GM19238 (cell line): ENCODE results near the gene CDH13.

Source experiments
- DNase-seq: peaks from one replicate; pipeline ENCODE4 v3.0.0; 2011; ENCODE audit warnings: low spot score; ENCODE audit not compliant: insufficient read length

Gene CDH13

DNA sequence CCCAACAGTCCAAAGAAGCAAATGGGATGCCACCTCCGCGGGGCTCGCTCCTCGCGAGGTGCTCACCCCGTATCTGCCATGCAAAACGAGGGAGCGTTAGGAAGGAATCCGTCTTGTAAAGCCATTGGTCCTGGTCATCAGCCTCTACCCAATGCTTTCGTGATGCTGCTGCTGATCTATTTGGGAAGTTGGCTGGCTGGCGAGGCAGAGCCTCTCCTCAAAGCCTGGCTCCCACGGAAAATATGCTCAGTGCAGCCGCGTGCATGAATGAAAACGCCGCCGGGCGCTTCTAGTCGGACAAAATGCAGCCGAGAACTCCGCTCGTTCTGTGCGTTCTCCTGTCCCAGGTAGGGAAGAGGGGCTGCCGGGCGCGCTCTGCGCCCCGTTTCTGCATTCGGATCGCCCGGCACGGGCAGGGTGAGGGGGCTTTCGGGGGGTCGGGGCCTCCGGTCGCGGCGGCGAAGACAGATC, at the start of gene CDH13:
Gene CDH13 (plus strand): TSS at position 179 of the 471 bp plus-strand sequence.
- no peak for DNase-seq

DNA sequence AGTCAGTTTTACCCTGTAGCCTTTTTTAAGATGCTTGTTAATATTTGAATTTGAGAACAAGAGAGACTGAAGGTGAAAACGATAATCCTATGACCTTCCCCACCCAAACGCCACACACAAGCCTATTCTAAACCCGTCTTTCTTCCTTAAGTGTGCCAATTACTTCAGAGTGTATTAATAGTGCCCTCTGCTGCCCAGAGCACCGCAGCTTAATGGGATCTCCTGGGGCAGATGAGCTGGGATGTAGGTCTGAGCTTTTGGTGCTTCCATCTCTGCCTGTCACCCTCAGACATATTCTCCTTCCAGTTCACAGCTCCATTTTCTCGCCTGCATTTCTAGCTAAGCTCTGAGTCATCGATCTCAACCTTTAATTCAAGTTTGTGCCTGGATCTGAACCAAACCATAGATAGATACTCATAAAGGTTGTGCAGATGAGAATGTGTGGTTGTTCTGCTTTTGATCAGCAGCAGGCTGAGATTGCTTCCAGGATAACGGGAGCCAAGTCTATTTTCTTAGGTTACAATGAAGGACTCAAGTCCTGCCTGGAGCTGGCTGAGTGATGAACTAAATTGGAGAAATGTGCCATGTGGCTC, 46.4 kb upstream of the CDH13 start:
- DNase-seq, result no peak

- no peak for DNase-seq
Measured at GRCh38 chr16:82582975-82583374, 43.8 kb upstream of the CDH13 start.

- no peak for DNase-seq
Measured at GRCh38 chr16:82583422-82583821, 43.3 kb upstream of the CDH13 start.

DNA sequence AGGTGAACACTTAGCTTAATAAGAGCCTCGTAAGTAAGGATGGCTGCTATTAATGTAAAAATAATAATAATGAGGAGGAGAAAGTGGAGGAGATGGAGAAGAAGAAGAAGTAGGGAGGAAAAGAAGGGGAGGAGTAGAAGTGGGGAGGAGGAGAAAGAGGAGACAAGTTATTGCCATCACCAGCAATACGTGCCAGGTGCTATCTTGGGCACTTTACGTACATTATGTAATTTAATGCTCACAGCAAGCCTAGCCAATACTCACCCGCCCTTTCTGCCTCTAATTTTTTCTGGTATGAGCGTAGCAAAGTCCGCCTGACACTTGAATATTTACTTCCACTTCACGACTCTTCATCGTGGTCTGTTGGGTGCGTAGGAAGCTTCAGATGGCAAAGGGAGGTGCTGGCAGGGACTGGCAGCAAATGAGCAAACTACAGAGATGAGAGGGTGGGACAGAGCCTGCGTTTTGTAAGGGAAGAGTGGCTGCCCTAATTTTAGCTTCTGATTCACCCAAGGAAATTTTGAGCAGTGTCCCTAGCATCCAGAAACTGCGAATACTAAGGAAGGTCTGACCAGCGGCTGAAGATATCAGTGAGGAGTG, 42.1 kb upstream of the CDH13 start:
- no peak for DNase-seq

GRCh38 chr16:82585675-82586074, 41.1 kb upstream of the CDH13 start:
- DNase-seq, result no peak

DNA sequence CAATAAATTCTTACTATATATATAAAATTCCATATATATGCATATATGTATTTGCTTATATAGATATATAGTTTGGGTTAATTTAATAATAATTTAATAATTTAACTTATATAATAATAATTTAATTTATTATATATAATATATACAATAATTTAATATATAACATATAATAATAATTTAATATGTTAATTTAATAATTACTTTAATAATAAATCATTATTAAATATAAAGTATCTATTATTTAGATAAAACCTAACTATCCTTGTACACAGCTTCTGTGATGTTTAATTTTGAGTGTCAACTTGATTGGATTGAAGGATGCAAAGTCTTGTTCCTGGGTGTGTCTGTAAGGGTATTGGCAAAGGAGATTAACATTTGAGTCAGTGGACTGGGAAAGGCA, 40.6 kb upstream of the CDH13 start:
- no peak for DNase-seq

- DNase-seq, result no peak
Measured at GRCh38 chr16:82587289-82587688, 39.5 kb upstream of the CDH13 start.

- no peak for DNase-seq
Measured at GRCh38 chr16:82589407-82589806, 37.4 kb upstream of the CDH13 start.

- no peak for DNase-seq
Measured at GRCh38 chr16:82594114-82594513, 32.7 kb upstream of the CDH13 start.

GRCh38 chr16:82598771-82599170, 28.0 kb upstream of the CDH13 start:
- no peak for DNase-seq

- DNase-seq, result no peak
Measured at GRCh38 chr16:82601989-82602640, 24.7 kb upstream of the CDH13 start.

DNA sequence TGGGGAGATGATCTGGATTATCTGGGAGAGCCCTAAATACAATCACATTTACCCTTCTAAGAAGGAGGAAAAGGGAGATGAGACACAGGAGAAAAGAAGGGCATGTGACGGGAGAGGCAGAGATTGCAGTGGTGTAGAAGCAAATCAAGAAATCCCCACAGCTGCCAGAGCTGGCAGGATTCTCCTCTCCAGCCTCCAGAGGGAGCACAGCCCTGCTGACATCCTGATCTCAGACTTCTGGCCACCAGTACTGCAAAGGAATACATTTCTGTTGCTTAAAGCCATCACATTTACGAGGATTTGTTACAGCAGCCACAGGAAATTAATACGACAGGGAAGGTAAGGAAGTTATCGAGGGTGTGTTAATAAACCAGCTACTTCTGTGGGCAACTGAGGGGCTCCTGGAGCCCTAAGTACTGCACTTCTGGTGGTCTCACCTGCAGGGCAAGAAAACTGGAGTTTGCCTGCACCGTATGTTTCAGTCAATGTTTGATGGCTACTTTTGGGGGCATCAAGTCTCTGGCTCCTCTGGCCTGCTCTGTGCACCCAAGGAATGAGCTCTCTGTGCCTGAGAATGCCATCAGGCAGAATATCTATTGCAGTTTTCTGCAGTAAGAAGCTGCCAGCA, 22.9 kb upstream of the CDH13 start:
- DNase-seq, result no peak

DNA sequence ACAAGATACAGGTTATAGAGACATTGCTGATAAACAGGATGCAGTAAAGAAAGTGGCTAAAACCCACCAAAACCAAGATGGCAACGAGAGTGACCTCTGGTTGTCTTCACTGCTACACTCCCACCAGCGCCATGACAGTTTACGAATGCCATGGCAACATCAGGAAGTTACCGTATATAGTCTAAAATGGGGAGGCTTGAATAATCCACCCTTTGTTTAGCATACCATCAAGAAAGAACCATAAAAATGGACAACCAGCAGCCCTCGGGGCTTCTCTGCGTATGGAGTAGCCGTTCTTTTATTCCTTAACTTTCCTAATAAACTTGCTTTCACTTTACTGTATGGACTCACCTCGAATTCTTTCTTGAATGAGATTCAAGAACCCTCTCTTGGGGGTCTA, 21.7 kb upstream of the CDH13 start:
- no peak for DNase-seq

GRCh38 chr16:82605863-82606620, 20.7 kb upstream of the CDH13 start:
- DNase-seq, result no peak

GRCh38 chr16:82609140-82609539, 17.6 kb upstream of the CDH13 start:
- DNase-seq, result no peak

GRCh38 chr16:82612263-82612662, 14.5 kb upstream of the CDH13 start:
- no peak for DNase-seq

DNA sequence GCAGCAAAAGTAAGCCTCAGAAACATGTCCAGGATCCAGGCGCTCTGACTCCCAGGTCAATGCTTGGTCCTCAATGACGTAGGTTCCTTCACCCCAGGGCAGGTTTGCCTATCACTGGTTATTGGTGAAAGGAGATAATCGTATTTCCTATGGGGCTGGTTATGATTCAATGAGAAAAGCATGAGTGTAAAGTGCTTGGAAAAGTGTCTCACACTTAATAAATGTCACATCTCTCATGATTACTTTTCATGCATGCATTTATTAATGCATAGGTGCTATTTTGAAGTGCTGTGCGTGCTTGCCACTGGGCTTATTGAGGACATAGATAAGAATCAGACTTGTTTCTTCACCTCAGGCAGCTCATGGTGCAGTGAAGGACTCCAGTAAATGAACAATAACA, 10.4 kb upstream of the CDH13 start:
- no peak for DNase-seq

DNA sequence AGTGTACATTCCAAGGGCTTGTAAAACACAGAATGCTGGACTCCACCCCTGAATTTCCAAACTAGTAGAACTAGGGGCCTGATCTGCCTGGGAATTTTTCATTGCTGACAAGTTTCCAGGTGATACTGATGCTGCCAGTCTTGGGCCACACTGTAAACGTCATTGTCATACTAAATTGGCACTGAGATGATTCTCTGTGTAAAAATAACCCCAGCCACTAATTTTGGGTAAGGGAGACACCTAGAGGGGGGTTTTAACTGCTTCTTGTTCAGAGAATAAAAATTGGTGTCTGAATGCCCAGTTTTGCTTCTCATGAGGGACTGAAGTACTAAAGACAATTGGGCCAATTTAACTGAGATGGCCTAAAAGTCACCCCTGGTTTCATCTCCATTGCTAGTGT, 5.0 kb upstream of the CDH13 start:
- no peak for DNase-seq

GRCh38 chr16:82623241-82623640, 3.5 kb upstream of the CDH13 start:
- no peak for DNase-seq

DNA sequence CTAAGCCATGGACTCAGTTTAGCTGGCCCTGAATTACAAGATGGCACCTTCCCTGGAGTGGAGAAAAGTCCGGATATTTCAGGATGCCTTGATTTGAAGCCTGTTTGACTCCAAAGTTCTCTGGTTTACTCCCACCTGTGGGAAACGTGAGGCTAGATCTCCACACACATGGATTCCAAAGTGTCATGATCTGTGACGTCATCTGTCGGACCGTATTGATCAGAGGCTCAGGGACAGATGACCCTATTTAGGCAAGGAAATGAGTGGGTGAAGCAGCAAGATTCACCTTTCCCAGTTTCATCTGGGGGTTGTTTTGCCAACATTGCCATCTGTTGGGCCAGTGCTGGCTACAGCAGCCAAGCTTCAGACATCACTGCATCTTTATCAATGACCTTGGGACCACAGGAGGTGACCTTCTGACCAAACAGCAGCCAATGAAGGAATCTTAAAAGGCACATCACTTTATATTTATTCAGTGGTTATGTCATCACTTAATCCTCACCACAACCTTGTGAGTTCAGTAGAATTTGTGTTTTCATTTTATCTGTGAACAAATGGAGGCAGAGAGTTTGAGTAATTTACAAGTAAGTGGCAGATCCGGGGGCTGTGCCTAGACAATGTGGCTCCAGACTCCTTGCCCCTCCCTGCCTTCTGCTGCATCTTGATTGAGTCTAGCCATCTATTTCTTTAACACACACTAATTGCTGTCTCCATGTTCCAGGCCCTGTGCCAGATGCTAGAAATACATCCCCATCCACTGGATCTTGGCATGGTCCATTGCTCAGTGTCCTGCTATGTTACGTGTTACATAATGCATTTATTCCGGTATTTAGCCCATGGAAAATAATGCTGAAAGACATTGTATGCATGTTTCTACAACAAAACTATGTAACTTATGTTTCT, 1.5 kb upstream of the CDH13 start:
- no peak for DNase-seq
